ENCODE results near the gene ABCA10. TPM values are rescaled to one million over a fixed set of nuclear protein-coding genes. Genes with fewer than 3 reads are reported as not detected.

ABCA10 gene
- total and polyA plus RNA-seq, 2 experiments from 2014 or later: not detected

DNA sequence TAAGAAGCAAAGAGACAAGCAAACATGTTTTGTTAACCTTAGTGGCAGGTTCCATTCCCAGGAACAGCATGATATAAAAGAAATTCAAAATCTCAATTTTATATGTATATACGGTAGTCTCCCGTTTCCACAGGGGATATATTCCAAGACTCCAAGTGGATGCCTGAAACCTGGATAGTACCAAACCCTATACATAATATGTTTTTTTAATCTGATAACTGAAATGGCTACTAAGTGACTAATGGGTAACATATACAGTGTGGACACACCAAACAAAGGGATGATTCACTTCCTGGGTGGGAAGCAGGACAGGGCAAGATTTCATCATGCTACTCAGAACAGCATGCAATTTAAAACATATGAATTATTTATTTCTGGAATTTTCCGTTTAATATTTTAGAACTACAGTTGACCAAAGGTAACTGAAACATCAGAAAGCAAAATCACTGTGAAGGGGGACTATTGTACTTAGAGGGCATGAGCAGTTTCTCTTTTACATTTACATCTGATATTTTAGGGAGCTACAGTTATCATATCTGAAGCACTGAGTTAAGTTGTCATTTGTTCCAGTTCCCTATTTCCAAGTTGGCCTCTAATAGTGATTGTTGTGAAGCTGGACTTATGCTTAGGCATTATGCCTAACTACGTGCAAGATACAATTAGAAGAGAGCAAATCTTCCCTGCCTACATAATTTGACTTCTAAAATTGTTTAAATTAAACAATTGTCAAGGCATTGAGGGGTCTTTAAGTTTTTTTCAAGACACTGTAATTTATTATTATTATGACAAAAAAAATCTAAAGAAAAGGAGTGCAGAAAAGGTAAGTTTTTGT, 52.8 kb downstream of the ABCA10 start (continued):
- TF ChIP-seq, protein P1, sequence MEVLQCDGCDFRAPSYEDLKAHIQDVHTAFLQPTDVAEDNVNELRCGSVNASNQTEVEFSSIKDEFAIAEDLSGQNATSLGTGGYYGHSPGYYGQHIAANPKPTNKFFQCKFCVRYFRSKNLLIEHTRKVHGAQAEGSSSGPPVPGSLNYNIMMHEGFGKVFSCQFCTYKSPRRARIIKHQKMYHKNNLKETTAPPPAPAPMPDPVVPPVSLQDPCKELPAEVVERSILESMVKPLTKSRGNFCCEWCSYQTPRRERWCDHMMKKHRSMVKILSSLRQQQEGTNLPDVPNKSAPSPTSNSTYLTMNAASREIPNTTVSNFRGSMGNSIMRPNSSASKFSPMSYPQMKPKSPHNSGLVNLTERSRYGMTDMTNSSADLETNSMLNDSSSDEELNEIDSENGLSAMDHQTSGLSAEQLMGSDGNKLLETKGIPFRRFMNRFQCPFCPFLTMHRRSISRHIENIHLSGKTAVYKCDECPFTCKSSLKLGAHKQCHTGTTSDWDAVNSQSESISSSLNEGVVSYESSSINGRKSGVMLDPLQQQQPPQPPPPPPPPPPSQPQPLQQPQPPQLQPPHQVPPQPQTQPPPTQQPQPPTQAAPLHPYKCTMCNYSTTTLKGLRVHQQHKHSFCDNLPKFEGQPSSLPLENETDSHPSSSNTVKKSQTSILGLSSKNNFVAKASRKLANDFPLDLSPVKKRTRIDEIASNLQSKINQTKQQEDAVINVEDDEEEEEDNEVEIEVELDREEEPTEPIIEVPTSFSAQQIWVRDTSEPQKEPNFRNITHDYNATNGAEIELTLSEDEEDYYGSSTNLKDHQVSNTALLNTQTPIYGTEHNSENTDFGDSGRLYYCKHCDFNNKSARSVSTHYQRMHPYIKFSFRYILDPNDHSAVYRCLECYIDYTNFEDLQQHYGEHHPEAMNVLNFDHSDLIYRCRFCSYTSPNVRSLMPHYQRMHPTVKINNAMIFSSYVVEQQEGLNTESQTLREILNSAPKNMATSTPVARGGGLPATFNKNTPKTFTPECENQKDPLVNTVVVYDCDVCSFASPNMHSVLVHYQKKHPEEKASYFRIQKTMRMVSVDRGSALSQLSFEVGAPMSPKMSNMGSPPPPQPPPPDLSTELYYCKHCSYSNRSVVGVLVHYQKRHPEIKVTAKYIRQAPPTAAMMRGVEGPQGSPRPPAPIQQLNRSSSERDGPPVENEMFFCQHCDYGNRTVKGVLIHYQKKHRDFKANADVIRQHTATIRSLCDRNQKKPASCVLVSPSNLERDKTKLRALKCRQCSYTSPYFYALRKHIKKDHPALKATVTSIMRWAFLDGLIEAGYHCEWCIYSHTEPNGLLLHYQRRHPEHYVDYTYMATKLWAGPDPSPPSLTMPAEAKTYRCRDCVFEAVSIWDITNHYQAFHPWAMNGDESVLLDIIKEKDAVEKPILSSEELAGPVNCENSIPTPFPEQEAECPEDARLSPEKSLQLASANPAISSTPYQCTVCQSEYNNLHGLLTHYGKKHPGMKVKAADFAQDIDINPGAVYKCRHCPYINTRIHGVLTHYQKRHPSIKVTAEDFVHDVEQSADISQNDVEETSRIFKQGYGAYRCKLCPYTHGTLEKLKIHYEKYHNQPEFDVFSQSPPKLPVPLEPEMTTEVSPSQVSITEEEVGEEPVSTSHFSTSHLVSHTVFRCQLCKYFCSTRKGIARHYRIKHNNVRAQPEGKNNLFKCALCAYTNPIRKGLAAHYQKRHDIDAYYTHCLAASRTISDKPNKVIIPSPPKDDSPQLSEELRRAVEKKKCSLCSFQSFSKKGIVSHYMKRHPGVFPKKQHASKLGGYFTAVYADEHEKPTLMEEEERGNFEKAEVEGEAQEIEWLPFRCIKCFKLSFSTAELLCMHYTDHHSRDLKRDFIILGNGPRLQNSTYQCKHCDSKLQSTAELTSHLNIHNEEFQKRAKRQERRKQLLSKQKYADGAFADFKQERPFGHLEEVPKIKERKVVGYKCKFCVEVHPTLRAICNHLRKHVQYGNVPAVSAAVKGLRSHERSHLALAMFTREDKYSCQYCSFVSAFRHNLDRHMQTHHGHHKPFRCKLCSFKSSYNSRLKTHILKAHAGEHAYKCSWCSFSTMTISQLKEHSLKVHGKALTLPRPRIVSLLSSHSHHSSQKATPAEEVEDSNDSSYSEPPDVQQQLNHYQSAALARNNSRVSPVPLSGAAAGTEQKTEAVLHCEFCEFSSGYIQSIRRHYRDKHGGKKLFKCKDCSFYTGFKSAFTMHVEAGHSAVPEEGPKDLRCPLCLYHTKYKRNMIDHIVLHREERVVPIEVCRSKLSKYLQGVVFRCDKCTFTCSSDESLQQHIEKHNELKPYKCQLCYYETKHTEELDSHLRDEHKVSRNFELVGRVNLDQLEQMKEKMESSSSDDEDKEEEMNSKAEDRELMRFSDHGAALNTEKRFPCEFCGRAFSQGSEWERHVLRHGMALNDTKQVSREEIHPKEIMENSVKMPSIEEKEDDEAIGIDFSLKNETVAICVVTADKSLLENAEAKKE (CRISPR knock-in tag; IDR thresholded peaks at IDR 0.05): no peak
- TF ChIP-seq POLR2AphosphoS5 (IDR thresholded peaks at IDR 0.05; ENCODE audit: low read depth): no peak
- no peak for TF ChIP-seq ZNF331 (CRISPR knock-in tag; IDR thresholded peaks at IDR 0.05; ENCODE audit: low read depth)
- TF ChIP-seq EZH2phosphoT487 (IDR thresholded peaks at IDR 0.05; ENCODE audit: unreplicated experiment): no peak

DNA sequence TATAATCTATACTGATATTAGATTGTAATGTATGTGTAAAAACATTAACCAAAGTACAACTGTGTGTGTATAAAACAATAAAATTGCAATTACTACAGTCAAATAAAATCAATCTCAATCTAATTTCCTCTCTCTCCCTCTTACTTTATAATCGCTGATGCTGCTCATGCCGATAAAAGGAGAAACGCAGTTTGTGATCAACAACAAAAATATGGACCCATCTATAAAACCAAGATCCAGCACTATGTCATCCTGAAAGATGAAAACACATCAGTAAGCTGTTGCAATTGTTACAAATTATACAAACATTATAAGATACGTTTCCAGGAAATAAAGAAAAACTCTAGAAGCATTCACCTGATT, 53.4 kb downstream of the ABCA10 start:
- H4K20me1 ChIP-seq (replicated peaks; ENCODE audit: insufficient read depth): no peaks in the 10 kb centered on the region
- H3K27me3 ChIP-seq (ENCODE audit: insufficient read depth): no peaks in the 10 kb centered on the region
- no peaks in the 10 kb centered on the region for H3K36me3 Mint-ChIP-seq (ENCODE audit: low read depth)
- H3K9me3 Mint-ChIP-seq: no peaks in the 10 kb centered on the region
- H3K27ac Mint-ChIP-seq: no peak overlapping the region
- DNase-seq (ENCODE audit: low spot score) (no peak), ATAC-seq (no peak)
- H3K4me3 ChIP-seq: no peak overlapping the region
- H3K4me3 Mint-ChIP-seq: no peak overlapping the region
- H3K27ac ChIP-seq (ENCODE audit: low read depth): no peak overlapping the region
- no peaks in the 10 kb centered on the region for H3K36me3 ChIP-seq (ENCODE audit: insufficient read depth)
- no peaks in the 10 kb centered on the region for H3K79me2 ChIP-seq (replicated peaks; ENCODE audit: insufficient read depth)
- no peak overlapping the region for H2AFZ ChIP-seq
- H3K4me1 Mint-ChIP-seq: no peaks in the 10 kb centered on the region; the same call in 2 of the 3 replicates
- H3K4me2 ChIP-seq: no peak overlapping the region
- H3K9me2 ChIP-seq (ENCODE audit: insufficient read depth): no peaks in the 10 kb centered on the region
- H3F3A ChIP-seq (replicated peaks; ENCODE audit: low read depth): no peaks in the 10 kb centered on the region
- H3K27me3 Mint-ChIP-seq (ENCODE audit: insufficient read depth, low read depth, poor library complexity): no peaks in the 10 kb centered on the region
- H3K4me1 ChIP-seq (ENCODE audit: insufficient read depth): no peaks in the 10 kb centered on the region
- TF ChIP-seq JUNB (IDR thresholded peaks at IDR 0.05; ENCODE audit: unreplicated experiment) (no peak), ZNF114 (CRISPR knock-in tag; IDR thresholded peaks at IDR 0.05) (no peak), CREB1 (CRISPR knock-in tag; IDR thresholded peaks at IDR 0.05; ENCODE audit: low read depth) (no peak), ZNF331 (CRISPR knock-in tag; IDR thresholded peaks at IDR 0.05; ENCODE audit: low read depth) (no peak), EZH2 (IDR thresholded peaks at IDR 0.05; ENCODE audit: low read depth, unreplicated experiment) (no peak)
- TF ChIP-seq, protein P2, sequence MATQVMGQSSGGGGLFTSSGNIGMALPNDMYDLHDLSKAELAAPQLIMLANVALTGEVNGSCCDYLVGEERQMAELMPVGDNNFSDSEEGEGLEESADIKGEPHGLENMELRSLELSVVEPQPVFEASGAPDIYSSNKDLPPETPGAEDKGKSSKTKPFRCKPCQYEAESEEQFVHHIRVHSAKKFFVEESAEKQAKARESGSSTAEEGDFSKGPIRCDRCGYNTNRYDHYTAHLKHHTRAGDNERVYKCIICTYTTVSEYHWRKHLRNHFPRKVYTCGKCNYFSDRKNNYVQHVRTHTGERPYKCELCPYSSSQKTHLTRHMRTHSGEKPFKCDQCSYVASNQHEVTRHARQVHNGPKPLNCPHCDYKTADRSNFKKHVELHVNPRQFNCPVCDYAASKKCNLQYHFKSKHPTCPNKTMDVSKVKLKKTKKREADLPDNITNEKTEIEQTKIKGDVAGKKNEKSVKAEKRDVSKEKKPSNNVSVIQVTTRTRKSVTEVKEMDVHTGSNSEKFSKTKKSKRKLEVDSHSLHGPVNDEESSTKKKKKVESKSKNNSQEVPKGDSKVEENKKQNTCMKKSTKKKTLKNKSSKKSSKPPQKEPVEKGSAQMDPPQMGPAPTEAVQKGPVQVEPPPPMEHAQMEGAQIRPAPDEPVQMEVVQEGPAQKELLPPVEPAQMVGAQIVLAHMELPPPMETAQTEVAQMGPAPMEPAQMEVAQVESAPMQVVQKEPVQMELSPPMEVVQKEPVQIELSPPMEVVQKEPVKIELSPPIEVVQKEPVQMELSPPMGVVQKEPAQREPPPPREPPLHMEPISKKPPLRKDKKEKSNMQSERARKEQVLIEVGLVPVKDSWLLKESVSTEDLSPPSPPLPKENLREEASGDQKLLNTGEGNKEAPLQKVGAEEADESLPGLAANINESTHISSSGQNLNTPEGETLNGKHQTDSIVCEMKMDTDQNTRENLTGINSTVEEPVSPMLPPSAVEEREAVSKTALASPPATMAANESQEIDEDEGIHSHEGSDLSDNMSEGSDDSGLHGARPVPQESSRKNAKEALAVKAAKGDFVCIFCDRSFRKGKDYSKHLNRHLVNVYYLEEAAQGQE (IDR thresholded peaks at IDR 0.05; ENCODE audit: unreplicated experiment): no peak
- TF ChIP-seq, protein P3, sequence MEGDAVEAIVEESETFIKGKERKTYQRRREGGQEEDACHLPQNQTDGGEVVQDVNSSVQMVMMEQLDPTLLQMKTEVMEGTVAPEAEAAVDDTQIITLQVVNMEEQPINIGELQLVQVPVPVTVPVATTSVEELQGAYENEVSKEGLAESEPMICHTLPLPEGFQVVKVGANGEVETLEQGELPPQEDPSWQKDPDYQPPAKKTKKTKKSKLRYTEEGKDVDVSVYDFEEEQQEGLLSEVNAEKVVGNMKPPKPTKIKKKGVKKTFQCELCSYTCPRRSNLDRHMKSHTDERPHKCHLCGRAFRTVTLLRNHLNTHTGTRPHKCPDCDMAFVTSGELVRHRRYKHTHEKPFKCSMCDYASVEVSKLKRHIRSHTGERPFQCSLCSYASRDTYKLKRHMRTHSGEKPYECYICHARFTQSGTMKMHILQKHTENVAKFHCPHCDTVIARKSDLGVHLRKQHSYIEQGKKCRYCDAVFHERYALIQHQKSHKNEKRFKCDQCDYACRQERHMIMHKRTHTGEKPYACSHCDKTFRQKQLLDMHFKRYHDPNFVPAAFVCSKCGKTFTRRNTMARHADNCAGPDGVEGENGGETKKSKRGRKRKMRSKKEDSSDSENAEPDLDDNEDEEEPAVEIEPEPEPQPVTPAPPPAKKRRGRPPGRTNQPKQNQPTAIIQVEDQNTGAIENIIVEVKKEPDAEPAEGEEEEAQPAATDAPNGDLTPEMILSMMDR (conservative IDR thresholded peaks at IDR 0.05; ENCODE audit: low read depth in 2 of 2): no peak
